Gastroesophageal sphincter (tissue), 3 donors: ENCODE measurements around the gene NUDT14.

Source experiments
- CTCF ChIP-seq, 4 experiments: fragments of 200-600 bp in 2 of 4; fragments of 450-650 bp in 2 of 4; sonication (generic) in 1 of 4; IDR thresholded peaks; one replicate each; pipeline ENCODE4 v1.5.1; 2017 to 2019; ENCODE audit warnings: antibody characterized with exemption in 4 of 4, mild to moderate bottlenecking in 2 of 4, moderate library complexity in 2 of 4
- POLR2AphosphoS5 ChIP-seq: sonication (generic); formaldehyde crosslinking; IDR thresholded peaks from one replicate; pipeline ENCODE4 v1.6.1; 2017; ENCODE audit warnings: antibody characterized with exemption

GRCh38 chr14:105149146-105149781, 31.8 kb downstream of the NUDT14 start:
- TF ChIP-seq CTCF (IDR thresholded peaks at IDR 0.05) (no peak), POLR2AphosphoS5 (no peak)
